NCI-H2227 treated with DMSO at 0.1 percent for 48 hours (cell line): ENCODE data around the gene EMSY.
"Not testable (repeated sequence)": the region's sequence is repeated elsewhere in the genome, so short reads cannot be mapped to it uniquely, and the experiment has no call there.

ENCODE experiments used
- DNase-seq: peaks from one replicate; lab custom pipeline; 2025; lab: John Stamatoyannopoulos, UW

The EMSY gene, protein sequence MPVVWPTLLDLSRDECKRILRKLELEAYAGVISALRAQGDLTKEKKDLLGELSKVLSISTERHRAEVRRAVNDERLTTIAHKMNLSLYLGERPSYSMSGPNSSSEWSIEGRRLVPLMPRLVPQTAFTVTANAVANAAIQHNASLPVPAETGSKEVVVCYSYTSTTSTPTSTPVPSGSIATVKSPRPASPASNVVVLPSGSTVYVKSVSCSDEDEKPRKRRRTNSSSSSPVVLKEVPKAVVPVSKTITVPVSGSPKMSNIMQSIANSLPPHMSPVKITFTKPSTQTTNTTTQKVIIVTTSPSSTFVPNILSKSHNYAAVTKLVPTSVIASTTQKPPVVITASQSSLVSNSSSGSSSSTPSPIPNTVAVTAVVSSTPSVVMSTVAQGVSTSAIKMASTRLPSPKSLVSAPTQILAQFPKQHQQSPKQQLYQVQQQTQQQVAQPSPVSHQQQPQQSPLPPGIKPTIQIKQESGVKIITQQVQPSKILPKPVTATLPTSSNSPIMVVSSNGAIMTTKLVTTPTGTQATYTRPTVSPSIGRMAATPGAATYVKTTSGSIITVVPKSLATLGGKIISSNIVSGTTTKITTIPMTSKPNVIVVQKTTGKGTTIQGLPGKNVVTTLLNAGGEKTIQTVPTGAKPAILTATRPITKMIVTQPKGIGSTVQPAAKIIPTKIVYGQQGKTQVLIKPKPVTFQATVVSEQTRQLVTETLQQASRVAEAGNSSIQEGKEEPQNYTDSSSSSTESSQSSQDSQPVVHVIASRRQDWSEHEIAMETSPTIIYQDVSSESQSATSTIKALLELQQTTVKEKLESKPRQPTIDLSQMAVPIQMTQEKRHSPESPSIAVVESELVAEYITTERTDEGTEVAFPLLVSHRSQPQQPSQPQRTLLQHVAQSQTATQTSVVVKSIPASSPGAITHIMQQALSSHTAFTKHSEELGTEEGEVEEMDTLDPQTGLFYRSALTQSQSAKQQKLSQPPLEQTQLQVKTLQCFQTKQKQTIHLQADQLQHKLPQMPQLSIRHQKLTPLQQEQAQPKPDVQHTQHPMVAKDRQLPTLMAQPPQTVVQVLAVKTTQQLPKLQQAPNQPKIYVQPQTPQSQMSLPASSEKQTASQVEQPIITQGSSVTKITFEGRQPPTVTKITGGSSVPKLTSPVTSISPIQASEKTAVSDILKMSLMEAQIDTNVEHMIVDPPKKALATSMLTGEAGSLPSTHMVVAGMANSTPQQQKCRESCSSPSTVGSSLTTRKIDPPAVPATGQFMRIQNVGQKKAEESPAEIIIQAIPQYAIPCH (N-terminal part only)

GRCh38 chr11:76444384-76445120 is at the start of gene EMSY:
TSS of gene EMSY (plus strand) at chr11:76445018. CDS start at chr11:76446939, 1,921 bp downstream.
- DNase-seq, result peak; percentile 99

DNA sequence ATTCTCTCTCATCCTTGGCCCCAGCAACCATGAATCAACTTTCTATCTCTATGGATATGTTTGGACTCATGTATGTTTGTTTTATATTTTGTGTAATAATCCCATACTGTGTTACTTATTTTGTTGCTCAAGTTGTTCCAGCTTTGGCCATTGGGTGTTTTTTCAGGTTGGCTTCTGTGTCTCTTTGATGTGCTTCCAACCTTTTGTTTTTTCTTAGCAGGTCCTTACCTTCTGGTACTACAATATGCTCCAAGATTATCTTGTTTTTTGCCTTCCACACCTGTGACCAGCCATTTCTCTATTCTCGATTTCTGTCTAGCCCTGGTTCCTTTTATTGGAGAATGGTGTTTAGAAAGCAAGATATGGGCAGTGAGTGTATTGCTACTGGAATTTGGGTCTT is 49.5 kb upstream of the EMSY start:
- DNase-seq, result no peak

GRCh38 chr11:76397383-76397782 is 47.4 kb upstream of the EMSY start:
- no peak for DNase-seq

GRCh38 chr11:76400967-76401366 is 43.9 kb upstream of the EMSY start:
- DNase-seq, result no peak

GRCh38 chr11:76401484-76401883 is 43.3 kb upstream of the EMSY start:
- DNase-seq, result not testable (repeated sequence)

DNA sequence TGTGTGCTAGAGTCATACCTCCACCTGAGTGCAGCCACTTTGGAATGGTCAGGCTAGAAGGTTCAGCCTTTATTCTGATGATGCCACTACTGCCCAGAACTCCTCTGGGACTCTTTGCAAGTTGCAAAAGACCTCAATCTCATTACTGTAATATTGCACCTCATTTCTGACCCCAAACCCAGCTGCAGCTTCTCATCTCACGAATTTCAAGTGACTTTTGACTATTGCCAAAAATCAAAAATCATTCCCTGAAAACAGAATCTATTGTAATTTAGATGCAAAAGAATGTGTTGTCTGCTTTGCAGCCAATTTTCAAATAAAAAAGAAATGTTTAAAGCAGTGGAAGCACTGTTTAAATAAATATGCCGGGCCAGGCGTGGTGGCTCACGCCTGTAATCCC is 38.5 kb upstream of the EMSY start:
- no peak for DNase-seq

DNA sequence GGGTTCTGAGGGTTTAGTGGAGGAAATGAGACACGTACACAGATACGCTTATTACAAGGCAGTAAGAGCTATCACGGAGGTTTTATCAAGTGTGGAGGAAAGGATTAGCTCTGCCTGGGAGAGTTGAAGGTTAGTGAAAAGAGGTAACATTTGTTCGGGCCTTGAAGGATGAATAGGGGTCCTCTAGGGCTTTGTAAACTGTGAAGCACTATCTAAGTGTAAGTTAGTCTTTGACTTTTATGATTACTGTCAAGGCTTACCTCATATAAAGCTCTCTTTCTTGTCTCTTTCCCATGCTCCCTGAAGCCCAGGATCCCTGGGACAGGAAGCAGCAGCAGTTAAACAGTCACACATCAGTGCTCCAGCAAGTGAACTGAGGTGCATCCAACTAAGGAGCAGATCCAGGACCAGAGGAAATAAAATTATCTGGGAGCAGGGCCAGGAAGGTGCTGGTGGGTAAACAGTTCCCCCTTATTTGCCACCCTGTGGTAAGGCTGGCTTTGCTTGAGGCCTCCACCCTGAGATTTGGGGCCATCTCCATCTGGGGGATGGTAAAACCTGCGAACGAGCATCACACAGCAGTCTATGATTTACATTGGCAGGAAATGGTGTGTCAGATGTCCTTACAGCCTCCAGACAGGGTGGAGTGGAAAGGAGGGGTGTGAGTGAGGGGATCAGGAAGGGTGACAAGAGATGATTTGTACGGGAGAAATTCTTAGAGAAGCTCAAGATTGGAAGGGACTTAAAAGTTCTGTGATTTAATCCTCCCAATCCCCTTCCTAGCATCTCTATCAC is 36.5 kb upstream of the EMSY start:
- DNase-seq, result no peak

- no peak for DNase-seq
These were observed 33.9 kb upstream of the EMSY start for GRCh38 chr11:76410851-76411357.

DNA sequence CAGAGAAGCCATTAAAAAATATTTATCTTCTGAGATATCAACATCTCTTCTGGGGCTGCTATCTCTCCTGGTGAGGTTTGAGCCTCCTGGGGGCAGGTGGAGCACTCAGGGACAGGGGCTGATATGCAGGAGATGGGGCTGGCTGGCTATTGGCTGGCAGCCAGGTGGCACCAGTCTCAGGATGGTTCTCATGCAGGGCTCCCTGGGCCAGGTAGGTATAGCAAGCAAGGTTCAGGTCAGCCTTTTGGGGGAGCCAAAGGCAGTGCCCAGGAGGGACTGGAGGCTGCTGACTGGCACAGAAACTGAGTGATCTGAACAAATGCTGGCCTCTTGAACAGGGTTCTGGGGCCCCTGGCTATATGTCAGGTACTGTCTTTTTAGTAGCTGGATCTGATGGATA is 29.7 kb upstream of the EMSY start:
- DNase-seq, result no peak

DNA sequence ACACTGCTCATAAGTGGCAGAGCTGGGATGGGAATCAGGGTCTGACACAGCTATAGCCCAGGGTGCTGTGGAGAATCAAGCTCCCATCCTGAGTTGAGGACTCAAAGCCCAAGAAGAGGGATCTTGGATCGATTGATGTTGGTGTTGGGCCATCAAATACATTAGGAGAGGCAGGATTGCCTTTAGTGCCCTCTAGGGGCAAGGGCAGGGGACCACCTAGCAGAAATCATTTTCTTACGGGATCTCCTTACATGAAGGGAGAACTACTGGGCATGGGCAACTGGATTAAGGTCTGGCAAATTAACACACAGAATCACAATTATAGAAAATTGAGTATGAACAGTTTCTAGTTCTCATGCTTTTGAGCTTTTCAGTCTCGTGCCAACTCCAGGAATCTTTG is 24.9 kb upstream of the EMSY start:
- DNase-seq, result no peak

DNA sequence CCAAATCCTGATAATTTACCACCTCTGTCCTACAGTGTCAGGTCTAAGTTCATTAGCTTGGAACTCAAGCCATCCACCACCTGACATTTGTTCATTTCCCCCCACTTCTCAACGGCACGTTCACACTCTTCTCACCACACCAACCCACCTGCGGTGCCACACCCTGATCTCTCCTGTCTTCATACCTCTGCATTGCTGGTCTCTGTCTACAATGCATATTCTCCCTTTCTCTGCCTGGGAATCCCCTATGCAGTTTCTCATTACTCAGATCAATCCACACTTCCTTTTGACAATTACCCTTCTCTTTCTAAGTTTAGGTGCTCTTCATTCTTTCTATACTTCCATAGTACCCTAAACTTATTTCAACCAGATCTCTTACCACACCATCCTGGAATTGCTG is 20.4 kb upstream of the EMSY start:
- no peak for DNase-seq

DNA sequence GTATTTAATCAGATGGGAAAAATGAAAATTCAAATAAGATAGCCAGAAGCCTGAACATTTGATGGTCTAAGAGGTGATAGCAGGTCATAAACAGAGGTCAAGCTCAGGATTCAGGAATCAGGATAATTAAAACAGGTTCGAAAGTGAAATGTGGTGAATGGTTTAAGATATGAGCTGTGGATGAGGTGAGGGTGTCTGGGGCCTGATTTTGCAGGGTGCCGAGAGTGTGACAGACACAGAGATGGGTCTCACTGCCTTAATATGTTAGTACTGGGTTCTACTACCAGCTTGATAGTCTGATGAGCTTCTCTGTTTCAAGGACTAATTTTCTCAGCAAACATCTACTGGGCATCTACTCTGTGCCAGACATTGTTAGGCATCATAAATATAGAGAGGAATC is 19.9 kb upstream of the EMSY start:
- no peak for DNase-seq

DNA sequence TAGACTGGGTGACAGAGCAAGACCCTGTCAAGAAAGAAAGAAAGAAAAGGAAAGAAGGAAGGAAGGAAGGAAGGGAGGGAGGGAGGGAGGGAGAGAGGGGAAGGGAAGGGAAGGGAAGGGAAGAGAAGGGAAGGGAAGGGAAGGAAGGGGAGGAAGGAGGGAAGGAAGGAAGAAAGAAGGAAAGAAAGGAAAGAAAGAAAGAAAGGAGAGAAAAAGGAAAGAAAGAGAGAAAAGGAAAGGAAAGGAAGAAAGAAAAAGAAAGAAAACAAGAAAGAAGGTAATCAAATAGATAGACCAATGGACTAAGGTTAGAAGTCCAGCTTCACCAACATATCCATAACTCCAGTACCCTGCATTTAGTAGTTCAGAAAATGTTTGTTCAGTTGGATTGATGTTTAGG is 18.2 kb upstream of the EMSY start:
- DNase-seq, result no peak

DNA sequence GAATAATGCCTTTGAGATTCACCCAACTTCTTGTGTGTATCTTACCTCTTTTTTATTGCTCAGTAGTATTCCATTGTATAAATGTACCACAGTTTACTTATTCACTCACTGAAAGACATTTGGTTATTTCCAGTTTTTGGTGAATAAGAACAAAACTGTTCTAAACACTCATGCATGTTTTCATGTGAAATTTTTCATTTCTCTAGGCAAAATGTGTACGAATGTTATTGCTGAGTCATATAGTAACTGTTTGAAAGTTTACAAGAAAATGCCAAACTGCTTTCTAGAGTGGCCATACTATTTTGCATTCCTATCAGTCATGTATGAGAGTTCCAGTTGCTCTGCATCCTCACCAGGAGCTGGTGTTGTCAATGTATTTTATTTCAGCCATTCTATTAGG is 8.8 kb upstream of the EMSY start:
- DNase-seq, result no peak

DNA sequence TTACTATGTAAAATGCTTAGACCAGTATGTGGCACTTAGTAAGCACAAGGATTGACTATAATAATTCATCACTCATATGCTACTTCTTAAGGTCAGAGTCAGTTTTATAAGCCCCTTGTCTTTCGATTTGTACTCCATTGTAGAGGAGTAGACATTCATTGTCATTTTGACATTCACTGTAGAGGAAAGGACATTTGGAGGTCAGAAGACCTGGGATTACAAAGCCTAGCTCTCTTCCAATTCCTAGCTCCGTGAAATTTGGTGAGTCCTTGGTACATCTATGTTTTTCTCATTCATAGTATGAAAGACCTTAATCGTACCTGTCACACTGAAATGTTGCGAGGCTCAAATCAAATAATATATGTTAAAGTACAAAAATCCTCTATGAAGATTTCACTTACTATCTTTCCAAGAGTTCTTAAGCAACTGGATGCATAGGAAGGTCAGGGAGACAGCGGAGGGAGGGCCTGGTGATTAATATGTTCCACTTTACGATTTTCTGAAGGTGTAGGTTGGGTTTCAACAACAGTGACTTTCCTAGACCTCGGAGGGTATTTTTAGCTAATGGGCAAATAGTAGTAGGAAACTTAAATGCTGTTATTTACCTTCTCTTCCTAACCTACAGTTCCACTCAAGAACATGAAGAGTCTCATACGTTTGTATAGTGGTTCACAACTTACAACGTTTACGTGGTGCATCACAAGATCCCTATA is 1.4 kb upstream of the EMSY start:
- DNase-seq, result no peak

DNA sequence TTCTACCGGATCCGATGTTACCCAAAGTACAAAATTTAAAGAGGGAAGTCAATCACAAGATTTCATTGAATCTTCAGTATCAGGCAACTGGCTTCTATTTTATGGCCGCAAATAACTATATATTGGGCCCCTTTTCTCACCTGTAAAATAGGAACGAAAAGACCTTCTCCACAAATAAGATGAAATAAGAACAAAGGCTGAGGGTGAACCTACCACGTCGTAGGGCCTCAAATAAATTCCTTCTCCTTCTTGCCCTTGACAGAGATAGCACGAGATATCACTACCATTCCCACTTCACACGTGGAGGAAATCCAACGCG is 794 bp upstream of the EMSY start:
- no peak for DNase-seq

DNA sequence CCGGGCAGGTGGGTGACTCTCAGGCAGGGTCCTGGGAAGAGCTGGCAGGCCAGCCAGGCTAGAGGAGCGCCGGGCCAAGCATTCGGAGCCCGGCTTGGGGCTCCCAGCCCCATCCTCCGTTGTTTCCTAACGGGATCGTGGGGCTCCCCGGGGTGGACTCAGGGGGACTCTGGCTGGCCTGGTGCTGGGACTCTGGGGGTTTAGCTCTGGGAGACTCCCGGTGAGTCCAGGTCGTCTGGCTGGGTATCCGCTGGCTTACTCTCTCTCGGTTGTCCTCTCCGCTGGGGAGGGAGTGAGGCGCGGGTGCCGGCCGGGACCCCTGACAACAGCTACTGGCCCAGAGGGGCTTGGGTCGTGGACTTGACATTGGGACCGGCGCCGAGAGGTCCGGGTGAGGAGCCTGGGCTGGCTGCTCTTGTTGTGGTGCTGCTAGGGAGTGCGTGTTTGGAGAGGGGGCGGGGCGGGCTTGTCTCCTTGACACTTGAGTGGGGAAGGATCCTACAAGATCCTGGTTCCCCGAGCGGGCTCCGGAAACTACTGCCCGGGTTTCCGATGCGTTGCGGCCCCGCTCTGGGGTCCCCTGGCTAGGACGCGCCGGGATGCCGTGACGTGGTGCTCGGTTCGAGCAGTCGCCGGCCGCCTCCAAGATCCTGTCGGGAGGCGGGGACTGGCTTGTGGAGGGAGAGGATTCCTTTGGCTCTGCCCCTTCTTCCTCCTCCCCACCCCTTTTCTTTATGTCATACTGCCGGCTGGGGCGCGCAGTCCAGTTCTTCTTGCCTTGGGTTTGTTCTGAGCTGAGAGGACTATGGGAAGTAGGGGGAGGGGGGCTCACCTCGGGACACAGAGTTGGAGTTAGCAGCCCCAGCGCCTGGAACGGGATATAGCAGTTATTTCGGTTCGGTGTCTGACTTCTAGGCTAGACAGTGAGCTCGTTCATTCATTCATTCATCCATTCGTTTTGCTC is 585 bp downstream of the EMSY start:
- peak; percentile 88 for DNase-seq

GRCh38 chr11:76448506-76448905 is 3.7 kb downstream of the EMSY start:
- no peak for DNase-seq

DNA sequence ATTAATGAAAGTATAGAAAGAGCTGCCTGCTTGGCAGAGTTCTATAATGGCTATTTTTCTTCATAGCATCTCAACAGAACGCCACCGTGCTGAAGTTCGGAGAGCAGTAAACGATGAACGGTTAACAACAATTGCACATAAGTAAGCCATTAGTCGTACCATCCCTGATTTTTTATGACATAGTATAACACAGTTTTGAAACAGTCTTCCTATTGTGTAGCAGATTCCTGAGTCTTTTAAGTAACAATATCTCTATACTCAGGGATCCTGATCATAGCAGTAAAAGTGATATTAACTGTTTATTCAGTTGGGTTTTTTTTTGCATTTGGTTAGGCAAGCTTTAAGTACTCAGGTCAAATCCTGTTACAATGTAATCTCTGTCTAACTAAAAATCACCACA is 8.4 kb downstream of the EMSY start:
- no peak for DNase-seq
